ENCODE measurements around the gene CPNE6. TPM values are rescaled to one million over a fixed set of nuclear protein-coding genes. Genes with fewer than 3 reads are reported as not detected.
A peak's percentile ranks its signal among the peaks of the same experiment; 100 is the strongest.

The CPNE6 gene
- total and polyA plus RNA-seq, 2 of the 13 experiments (the other 11 are each of a cell fraction or from before 2014, with no cell fraction given) = not detected

DNA sequence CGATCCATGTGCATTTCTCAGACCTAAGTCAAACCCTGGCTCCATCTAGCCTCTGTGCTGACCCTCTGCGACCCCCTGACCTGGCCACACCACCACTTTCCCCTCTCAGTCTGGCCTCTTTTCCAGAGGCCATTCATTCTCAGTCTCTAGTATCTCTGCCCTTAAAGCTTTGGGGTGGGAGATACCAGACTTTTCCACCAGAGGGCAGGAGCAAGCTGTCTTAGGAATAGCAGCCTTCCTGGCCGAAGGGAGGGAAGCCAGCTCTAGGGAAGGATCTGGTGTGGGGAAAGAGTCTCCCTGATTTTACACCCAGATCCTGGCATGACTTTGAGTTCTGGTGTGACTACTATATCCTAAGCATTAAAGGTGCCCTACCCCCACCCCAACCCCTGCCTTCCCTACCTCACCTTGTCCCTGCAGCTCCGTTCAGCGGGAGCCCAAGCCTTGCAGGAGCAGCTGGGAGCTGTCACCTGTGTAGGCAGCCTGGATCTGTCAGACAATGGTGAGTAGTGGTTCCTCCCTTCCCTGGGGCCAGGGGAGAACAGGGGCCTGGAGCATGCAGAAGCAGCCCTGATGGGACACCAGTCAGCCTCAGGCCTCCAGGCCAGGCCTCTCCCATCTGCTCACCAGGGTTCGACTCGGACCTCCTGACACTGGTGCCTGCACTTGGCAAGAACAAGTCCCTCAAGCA is 13.0 kb upstream of the CPNE6 start (continued):
- TF ChIP-seq TAF15 (IDR thresholded peaks at IDR 0.05; ENCODE audit: low read depth, low read length, poor library complexity, severe bottlenecking) (no peak), KLF15 (CRISPR knock-in tag; IDR thresholded peaks at IDR 0.05; ENCODE audit: borderline replicate concordance) (no peak), ZMYM2 (CRISPR knock-in tag; IDR thresholded peaks at IDR 0.05) (no peak), ZBTB1 (CRISPR knock-in tag; IDR thresholded peaks at IDR 0.05; ENCODE audit: borderline replicate concordance) (no peak), PHF5A (CRISPR knock-in tag; IDR thresholded peaks at IDR 0.05; ENCODE audit: low read depth, unreplicated experiment) (peak; percentile 72), MED8 (CRISPR knock-in tag; IDR thresholded peaks at IDR 0.05; ENCODE audit: insufficient replicate concordance) (no peak), ARNT2 (CRISPR knock-in tag; IDR thresholded peaks at IDR 0.05; ENCODE audit: low read depth) (no peak), FOSL2 (CRISPR knock-in tag; IDR thresholded peaks at IDR 0.05) (peak; percentile 60), ZNF33B (CRISPR knock-in tag; IDR thresholded peaks at IDR 0.05) (no peak), KDM6A (CRISPR knock-in tag; IDR thresholded peaks at IDR 0.05; ENCODE audit: low read depth) (no peak; the same call in 1 of the 2 replicates), PCBP2 (optimal IDR thresholded peaks at IDR 0.05; ENCODE audit: low read depth, low read length, poor library complexity, severe bottlenecking) (no peak), ZFYVE20 (CRISPR knock-in tag; IDR thresholded peaks at IDR 0.05; ENCODE audit: borderline replicate concordance, low read depth) (no peak), SALL1 (CRISPR knock-in tag; IDR thresholded peaks at IDR 0.05) (0 out of 2 replicates have a peak, but pooled peaks have one; percentile 52)
- TF ChIP-seq, protein P1, sequence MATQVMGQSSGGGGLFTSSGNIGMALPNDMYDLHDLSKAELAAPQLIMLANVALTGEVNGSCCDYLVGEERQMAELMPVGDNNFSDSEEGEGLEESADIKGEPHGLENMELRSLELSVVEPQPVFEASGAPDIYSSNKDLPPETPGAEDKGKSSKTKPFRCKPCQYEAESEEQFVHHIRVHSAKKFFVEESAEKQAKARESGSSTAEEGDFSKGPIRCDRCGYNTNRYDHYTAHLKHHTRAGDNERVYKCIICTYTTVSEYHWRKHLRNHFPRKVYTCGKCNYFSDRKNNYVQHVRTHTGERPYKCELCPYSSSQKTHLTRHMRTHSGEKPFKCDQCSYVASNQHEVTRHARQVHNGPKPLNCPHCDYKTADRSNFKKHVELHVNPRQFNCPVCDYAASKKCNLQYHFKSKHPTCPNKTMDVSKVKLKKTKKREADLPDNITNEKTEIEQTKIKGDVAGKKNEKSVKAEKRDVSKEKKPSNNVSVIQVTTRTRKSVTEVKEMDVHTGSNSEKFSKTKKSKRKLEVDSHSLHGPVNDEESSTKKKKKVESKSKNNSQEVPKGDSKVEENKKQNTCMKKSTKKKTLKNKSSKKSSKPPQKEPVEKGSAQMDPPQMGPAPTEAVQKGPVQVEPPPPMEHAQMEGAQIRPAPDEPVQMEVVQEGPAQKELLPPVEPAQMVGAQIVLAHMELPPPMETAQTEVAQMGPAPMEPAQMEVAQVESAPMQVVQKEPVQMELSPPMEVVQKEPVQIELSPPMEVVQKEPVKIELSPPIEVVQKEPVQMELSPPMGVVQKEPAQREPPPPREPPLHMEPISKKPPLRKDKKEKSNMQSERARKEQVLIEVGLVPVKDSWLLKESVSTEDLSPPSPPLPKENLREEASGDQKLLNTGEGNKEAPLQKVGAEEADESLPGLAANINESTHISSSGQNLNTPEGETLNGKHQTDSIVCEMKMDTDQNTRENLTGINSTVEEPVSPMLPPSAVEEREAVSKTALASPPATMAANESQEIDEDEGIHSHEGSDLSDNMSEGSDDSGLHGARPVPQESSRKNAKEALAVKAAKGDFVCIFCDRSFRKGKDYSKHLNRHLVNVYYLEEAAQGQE (IDR thresholded peaks at IDR 0.05; ENCODE audit: borderline replicate concordance in 1 of 2, low read depth in 1 of 2, low read length in 2 of 2) = no peak
- TF ChIP-seq, protein P2, sequence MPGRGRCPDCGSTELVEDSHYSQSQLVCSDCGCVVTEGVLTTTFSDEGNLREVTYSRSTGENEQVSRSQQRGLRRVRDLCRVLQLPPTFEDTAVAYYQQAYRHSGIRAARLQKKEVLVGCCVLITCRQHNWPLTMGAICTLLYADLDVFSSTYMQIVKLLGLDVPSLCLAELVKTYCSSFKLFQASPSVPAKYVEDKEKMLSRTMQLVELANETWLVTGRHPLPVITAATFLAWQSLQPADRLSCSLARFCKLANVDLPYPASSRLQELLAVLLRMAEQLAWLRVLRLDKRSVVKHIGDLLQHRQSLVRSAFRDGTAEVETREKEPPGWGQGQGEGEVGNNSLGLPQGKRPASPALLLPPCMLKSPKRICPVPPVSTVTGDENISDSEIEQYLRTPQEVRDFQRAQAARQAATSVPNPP (CRISPR knock-in tag; IDR thresholded peaks at IDR 0.05) = no peak
- TF ChIP-seq, protein P3, sequence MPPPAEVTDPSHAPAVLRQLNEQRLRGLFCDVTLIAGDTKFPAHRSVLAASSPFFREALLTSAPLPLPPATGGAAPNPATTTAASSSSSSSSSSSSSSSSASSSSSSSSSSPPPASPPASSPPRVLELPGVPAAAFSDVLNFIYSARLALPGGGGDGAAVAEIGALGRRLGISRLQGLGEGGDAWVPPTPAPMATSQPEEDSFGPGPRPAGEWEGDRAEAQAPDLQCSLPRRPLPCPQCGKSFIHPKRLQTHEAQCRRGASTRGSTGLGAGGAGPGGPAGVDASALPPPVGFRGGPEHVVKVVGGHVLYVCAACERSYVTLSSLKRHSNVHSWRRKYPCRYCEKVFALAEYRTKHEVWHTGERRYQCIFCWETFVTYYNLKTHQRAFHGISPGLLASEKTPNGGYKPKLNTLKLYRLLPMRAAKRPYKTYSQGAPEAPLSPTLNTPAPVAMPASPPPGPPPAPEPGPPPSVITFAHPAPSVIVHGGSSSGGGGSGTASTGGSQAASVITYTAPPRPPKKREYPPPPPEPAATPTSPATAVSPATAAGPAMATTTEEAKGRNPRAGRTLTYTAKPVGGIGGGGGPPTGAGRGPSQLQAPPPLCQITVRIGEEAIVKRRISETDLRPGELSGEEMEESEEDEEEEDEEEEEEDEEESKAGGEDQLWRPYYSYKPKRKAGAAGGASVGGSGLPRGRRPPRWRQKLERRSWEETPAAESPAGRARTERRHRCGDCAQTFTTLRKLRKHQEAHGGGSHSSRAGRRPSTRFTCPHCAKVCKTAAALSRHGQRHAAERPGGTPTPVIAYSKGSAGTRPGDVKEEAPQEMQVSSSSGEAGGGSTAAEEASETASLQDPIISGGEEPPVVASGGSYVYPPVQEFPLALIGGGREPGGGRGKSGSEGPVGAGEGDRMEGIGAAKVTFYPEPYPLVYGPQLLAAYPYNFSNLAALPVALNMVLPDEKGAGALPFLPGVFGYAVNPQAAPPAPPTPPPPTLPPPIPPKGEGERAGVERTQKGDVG (CRISPR knock-in tag; IDR thresholded peaks at IDR 0.05; ENCODE audit: borderline replicate concordance) = 0 out of 2 replicates have a peak, but pooled peaks have one; percentile 45
- TF ChIP-seq, protein P4, sequence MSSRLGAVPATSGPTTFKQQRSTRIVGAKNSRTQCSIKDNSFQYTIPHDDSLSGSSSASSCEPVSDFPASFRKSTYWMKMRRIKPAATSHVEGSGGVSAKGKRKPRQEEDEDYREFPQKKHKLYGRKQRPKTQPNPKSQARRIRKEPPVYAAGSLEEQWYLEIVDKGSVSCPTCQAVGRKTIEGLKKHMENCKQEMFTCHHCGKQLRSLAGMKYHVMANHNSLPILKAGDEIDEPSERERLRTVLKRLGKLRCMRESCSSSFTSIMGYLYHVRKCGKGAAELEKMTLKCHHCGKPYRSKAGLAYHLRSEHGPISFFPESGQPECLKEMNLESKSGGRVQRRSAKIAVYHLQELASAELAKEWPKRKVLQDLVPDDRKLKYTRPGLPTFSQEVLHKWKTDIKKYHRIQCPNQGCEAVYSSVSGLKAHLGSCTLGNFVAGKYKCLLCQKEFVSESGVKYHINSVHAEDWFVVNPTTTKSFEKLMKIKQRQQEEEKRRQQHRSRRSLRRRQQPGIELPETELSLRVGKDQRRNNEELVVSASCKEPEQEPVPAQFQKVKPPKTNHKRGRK (CRISPR knock-in tag; IDR thresholded peaks at IDR 0.05) = no peak

All from HepG2 (cell line).